Esophagus muscularis mucosa (tissue), 4 donors: ENCODE results near the gene WDR4. TPM values are rescaled to one million over a fixed set of nuclear protein-coding genes. Genes with fewer than 3 reads are reported as not detected.
"Not testable (repeated sequence)": the region's sequence is repeated elsewhere in the genome, so short reads cannot be mapped to it uniquely, and the experiment has no call there.

Experiments used
- DNase-seq: peaks from one replicate; pipeline ENCODE4 v3.0.0-alpha.2; 2017; ENCODE audit errors: extremely low spot score
- H3K27ac ChIP-seq, 4 donors: fragments of 200-600 bp; sonication (generic); replicated peaks in 1 of 4; 1 replicate in 3 of 4; 2 replicates in 1 of 4; pipeline ENCODE4 v1.5.1; 2016 to 2019; ENCODE audit warnings: mild to moderate bottlenecking in 1 of 4
- H3K27me3 ChIP-seq, 4 donors: fragments of 200-600 bp; sonication (generic); one replicate each; pipeline versions ENCODE4 v1.5.1 to v1.6.0; 2016 to 2019
- H3K36me3 ChIP-seq, 4 donors: fragments of 200-600 bp; sonication (generic); one replicate each; pipeline ENCODE4 v1.5.1; 2016 to 2019
- H3K4me1 ChIP-seq, 4 donors: fragments of 200-600 bp; sonication (generic); one replicate each; pipeline ENCODE4 v1.5.1; 2016 to 2019
- H3K4me3 ChIP-seq, 4 donors: fragments of 200-600 bp; sonication (generic); 1 replicate in 2 of 4; 2 replicates in 2 of 4; pipeline ENCODE4 v1.5.1; 2016 to 2019; ENCODE audit warnings: mild to moderate bottlenecking in 4 of 4, moderate library complexity in 1 of 4
- H3K9me3 ChIP-seq, 4 donors: fragments of 200-600 bp; sonication (generic); 1 replicate in 3 of 4; 2 replicates in 1 of 4; pipeline ENCODE4 v1.5.1; 2016 to 2019
- EP300 ChIP-seq: sonication (generic); formaldehyde crosslinking; IDR thresholded peaks from one replicate; pipeline ENCODE4 v1.6.1; 2017; ENCODE audit warnings: antibody characterized with exemption
- POLR2A ChIP-seq: fragments of 450-650 bp; IDR thresholded peaks from one replicate; pipeline ENCODE4 v1.6.1; 2017; ENCODE audit warnings: antibody characterized with exemption, moderate library complexity, mild to moderate bottlenecking, low read depth
- POLR2AphosphoS5 ChIP-seq, 2 donors: sonication (generic); formaldehyde crosslinking; IDR thresholded peaks; one replicate each; pipeline ENCODE4 v1.6.1; 2017; ENCODE audit warnings: antibody characterized with exemption in 2 of 2
- WGBS: methylation state at CpG from one replicate; pipeline ENCODE4 v1.1.5; 2018; 5-methylcytosine and 5-hydroxymethylcytosine counted together
- intact Hi-C: fragments of 100-400 bp; cut with DNase I; formaldehyde crosslinking; loops from one replicate; pipeline ENCODE4 v1.15.1; 2023
- total RNA-seq, 4 donors: library from RNA; depleted of rRNA; stranded (reverse); fragments of >200 nt; gene quantifications; one replicate each; pipeline versions ENCODE4 v1.1.0 to v1.2.1, GENCODE V29; 2016
- TF ChIP-seq, protein P1 (sequence below), 3 experiments: fragments of 200-600 bp in 2 of 3; fragments of 450-650 bp in 1 of 3; sonication (generic) in 2 of 3; IDR thresholded peaks; one replicate each; pipeline ENCODE4 v1.5.1; 2017 to 2019; ENCODE audit warnings: antibody characterized with exemption in 3 of 3, mild to moderate bottlenecking in 2 of 3, moderate library complexity in 1 of 3

The WDR4 gene
- total RNA-seq, 4 donors from 2014 or later = 5.8 to 10.1 (median 7.0) TPM

DNA sequence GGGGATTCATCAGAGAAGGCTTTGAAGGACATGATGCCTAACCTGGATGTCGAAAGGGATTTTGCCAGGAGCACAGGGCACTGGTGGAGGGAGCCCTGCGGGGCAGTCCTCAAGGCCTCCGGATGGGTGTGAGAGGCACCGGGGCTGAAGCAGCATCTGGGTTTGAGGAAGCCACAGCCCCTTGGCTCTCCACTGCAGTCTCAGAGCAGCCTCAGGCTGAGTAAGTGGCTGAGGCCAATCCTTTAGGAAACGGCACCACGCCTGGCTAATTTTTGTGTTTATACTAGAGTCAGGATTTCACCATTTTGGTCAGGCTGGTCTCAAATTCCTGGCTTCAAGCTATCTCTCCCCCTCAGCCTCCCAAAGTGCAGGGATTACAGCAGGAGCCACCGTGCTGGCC is 34.1 kb upstream of the WDR4 start:
- WGBS = 87% methylated on average over 7 of the region's 7 CpGs
- intact Hi-C loops = no loop called here
- no peak overlapping the region for H3K4me3 ChIP-seq
- H3K36me3 ChIP-seq = peaks cover 38 to 55% (median 42%) of the 10 kb centered on the region in 4 donors
- TF ChIP-seq POLR2A (no peak), EP300 (no peak), POLR2AphosphoS5 (IDR thresholded peaks at IDR 0.05) (no peak)
- TF ChIP-seq, protein P1, sequence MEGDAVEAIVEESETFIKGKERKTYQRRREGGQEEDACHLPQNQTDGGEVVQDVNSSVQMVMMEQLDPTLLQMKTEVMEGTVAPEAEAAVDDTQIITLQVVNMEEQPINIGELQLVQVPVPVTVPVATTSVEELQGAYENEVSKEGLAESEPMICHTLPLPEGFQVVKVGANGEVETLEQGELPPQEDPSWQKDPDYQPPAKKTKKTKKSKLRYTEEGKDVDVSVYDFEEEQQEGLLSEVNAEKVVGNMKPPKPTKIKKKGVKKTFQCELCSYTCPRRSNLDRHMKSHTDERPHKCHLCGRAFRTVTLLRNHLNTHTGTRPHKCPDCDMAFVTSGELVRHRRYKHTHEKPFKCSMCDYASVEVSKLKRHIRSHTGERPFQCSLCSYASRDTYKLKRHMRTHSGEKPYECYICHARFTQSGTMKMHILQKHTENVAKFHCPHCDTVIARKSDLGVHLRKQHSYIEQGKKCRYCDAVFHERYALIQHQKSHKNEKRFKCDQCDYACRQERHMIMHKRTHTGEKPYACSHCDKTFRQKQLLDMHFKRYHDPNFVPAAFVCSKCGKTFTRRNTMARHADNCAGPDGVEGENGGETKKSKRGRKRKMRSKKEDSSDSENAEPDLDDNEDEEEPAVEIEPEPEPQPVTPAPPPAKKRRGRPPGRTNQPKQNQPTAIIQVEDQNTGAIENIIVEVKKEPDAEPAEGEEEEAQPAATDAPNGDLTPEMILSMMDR (IDR thresholded peaks at IDR 0.05) = no peak
- no peaks in the 10 kb centered on the region for H3K27me3 ChIP-seq
- no peaks in the 10 kb centered on the region for H3K9me3 ChIP-seq
- peaks cover 0 to 6% (median 0%) of the 10 kb centered on the region in 4 donors for H3K4me1 ChIP-seq
- DNase-seq = no peak
- H3K27ac ChIP-seq = no peak overlapping the region

DNA sequence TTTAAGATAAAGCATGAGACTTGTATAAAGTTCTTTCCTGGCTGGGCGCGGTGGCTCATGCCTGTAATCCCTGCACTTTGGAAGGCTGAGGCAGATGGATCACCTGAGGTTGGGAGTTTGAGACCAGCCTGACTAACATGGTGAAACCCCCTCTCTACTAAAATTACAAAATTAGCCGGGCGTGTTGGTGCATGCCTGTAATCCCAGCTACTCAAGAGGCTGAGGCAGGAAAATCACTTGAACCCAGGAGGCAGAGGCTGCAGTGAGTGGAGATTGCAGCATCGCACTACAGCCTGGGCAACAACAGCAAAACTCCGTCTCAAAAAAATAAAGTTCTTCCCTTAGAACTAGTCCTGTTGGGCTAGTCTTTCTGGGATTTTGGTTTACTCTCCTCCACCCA is 32.6 kb upstream of the WDR4 start:
- 93% methylated on average over 6 of the region's 6 CpGs for WGBS
- H3K4me3 ChIP-seq, DNase-seq, H3K9me3 ChIP-seq, intact Hi-C loops, H3K4me1 ChIP-seq, H3K27me3 ChIP-seq, H3K27ac ChIP-seq: not testable (repeated sequence)
- peaks cover 39 to 71% (median 57%) of the 10 kb centered on the region in 4 donors for H3K36me3 ChIP-seq

DNA sequence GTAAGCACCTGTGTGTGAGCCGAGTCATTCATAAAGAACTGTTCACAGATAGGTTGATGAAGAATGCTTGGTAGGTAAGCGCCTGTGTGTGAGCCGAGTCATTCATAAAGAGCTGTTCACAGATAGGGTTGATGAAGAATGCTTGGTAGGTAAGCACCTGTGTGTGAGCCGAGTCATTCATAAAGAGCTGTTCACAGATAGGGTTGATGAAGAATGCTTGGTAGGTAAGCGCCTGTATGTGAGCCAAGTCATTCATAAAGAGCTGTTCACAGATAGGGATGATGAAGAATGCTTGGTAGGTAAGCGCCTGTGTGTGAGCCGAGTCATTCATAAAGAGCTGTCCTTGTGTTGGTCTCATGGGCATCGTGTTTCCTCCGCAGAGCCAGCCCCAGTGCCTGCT is 29.1 kb upstream of the WDR4 start:
- H3K4me3 ChIP-seq, H3K9me3 ChIP-seq, intact Hi-C loops, DNase-seq, H3K27ac ChIP-seq, H3K27me3 ChIP-seq, H3K4me1 ChIP-seq: not testable (repeated sequence)
- WGBS = 94% methylated on average over 9 of the region's 9 CpGs
- H3K36me3 ChIP-seq = peaks cover 56 to 98% (median 90%) of the 10 kb centered on the region in 4 donors

DNA sequence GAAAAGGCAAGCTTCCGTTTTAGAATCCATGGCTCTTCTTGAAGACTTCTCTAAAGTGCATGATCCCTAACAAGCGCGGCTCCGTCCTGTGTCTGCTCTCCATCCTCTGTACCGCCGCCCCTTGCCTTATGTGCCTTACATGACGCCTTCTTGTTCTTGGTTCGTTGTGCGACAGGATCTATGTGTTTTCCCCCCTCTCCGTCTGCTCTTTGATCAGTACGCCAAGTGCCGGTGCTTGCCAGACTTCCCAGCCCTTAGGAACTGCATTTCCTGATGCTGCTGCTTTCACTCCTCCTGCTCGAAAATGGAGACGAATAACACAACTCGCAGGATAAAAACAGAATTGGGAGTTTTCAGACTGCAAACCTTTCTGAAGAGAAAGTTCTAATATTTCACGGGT is 26.9 kb upstream of the WDR4 start:
- intact Hi-C loops = no loop called here
- TF ChIP-seq POLR2AphosphoS5 (IDR thresholded peaks at IDR 0.05) (no peak), EP300 (no peak), POLR2A (no peak)
- TF ChIP-seq, protein P1 (IDR thresholded peaks at IDR 0.05) = no peak
- no peak for DNase-seq
- H3K9me3 ChIP-seq = no peaks in the 10 kb centered on the region
- H3K27ac ChIP-seq = no peak overlapping the region
- H3K36me3 ChIP-seq = peaks cover 49 to 98% (median 94%) of the 10 kb centered on the region in 4 donors
- 96% methylated on average over 16 of the region's 16 CpGs for WGBS
- H3K4me1 ChIP-seq = peaks cover 0 to 13% (median 1%) of the 10 kb centered on the region in 4 donors
- H3K27me3 ChIP-seq = no peaks in the 10 kb centered on the region
- no peak overlapping the region for H3K4me3 ChIP-seq

DNA sequence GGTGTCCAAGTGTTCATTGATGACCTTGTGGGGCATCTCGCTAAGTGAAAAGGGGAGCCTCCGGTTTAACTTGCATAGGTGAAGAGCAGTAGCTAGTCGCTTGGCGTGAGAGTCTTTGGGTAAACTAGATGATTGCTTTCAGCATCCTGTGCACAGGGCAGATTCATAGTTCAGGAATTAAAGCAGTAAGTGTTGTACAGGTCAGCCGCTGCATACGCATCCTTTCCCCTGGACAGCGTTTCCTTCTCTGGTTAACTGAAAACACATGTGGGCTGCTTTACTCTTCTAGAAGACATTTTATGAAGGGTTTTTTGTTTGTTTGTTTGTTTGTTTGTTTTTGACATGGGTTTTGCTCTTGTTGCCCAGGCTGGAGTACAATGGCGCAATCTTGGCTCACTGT is 25.9 kb upstream of the WDR4 start:
- H3K36me3 ChIP-seq = peaks cover 39 to 98% (median 92%) of the 10 kb centered on the region in 4 donors
- no peak for TF ChIP-seq POLR2AphosphoS5 (IDR thresholded peaks at IDR 0.05)
- no peak for TF ChIP-seq EP300
- TF ChIP-seq, protein P1 (IDR thresholded peaks at IDR 0.05) = no peak
- TF ChIP-seq POLR2A = no peak
- no peaks in the 10 kb centered on the region for H3K27me3 ChIP-seq
- intact Hi-C loops = no loop called here
- H3K9me3 ChIP-seq = no peaks in the 10 kb centered on the region
- no peak overlapping the region for H3K4me3 ChIP-seq
- WGBS = 99% methylated on average over 8 of the region's 8 CpGs
- peaks cover 0 to 23% (median 7%) of the 10 kb centered on the region in 4 donors for H3K4me1 ChIP-seq
- H3K27ac ChIP-seq = no peak overlapping the region
- DNase-seq = no peak

DNA sequence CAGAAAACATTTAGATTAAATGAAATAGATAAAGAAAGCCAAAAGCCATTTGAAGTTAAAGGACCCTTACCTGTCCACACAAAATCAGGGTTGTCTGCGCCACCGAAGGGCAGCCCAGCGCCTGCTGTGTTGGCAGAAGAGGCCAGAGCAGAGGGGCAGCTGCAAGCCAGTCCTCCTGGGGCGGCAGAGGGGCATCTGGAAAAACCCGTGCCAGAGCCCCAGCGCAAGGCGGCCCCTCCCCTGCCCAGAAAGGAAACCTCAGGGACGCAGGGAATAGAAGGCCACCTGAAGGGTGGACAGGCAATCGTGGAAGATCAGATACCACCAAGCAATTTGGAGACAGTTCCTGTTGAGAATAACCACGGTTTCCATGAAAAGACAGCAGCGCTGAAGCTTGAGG is 24.5 kb upstream of the WDR4 start:
- DNase-seq = no peak
- 95% methylated on average over 9 of the region's 11 CpGs for WGBS
- peaks cover 2 to 35% (median 8%) of the 10 kb centered on the region in 4 donors for H3K4me1 ChIP-seq
- no peak for TF ChIP-seq POLR2A
- TF ChIP-seq, protein P1 (IDR thresholded peaks at IDR 0.05) = no peak
- TF ChIP-seq POLR2AphosphoS5 (IDR thresholded peaks at IDR 0.05) = no peak
- TF ChIP-seq EP300 = no peak
- no peak overlapping the region for H3K4me3 ChIP-seq
- peaks cover 33 to 98% (median 86%) of the 10 kb centered on the region in 4 donors for H3K36me3 ChIP-seq
- intact Hi-C loops = no loop called here
- H3K27ac ChIP-seq = no peak overlapping the region
- H3K27me3 ChIP-seq = no peaks in the 10 kb centered on the region
- no peaks in the 10 kb centered on the region for H3K9me3 ChIP-seq
